Mesendoderm (in vitro differentiated cells): ENCODE measurements around the gene ST6GAL1.

Experiments
- DNase-seq: peaks from one replicate; pipeline ENCODE4 v3.0.0; 2013
- H2AK5ac ChIP-seq: 2 replicates; pipeline ENCODE4 v1.6.1; 2013; ENCODE audit warnings: low read length, inconsistent platforms
- H2BK120ac ChIP-seq: 2 replicates; pipeline ENCODE4 v1.6.1; 2013; ENCODE audit warnings: low read depth, mild to moderate bottlenecking, low read length, moderate library complexity, mixed read lengths
- H2BK15ac ChIP-seq: replicated peaks from 2 replicates; pipeline ENCODE4 v1.6.1; 2013; ENCODE audit warnings: low read depth, mild to moderate bottlenecking, moderate library complexity
- H2BK5ac ChIP-seq: 2 replicates; pipeline ENCODE4 v1.6.1; 2013; ENCODE audit warnings: low read length, inconsistent platforms
- H3K18ac ChIP-seq: 2 replicates; pipeline ENCODE4 v1.6.1; 2013; ENCODE audit warnings: mild to moderate bottlenecking, low read length, mixed read lengths
- H3K23ac ChIP-seq: one replicate; pipeline ENCODE4 v1.6.1; 2013; ENCODE audit warnings: low read length
- H3K27ac ChIP-seq: 2 replicates; pipeline ENCODE4 v1.5.1; 2013; ENCODE audit warnings: low read depth, mild to moderate bottlenecking, inconsistent platforms, low read length, moderate library complexity
- H3K27me3 ChIP-seq: 2 replicates; pipeline ENCODE4 v1.6.1; 2013; ENCODE audit warnings: low read length, control low read depth, mild to moderate bottlenecking, inconsistent platforms; ENCODE audit not compliant: insufficient read depth, poor library complexity
- H3K36me3 ChIP-seq: 2 replicates; pipeline ENCODE4 v1.6.1; 2013; ENCODE audit warnings: low read length, inconsistent platforms; ENCODE audit not compliant: control insufficient read depth, insufficient read depth
- H3K4ac ChIP-seq: one replicate; pipeline ENCODE4 v1.6.1; 2013; ENCODE audit warnings: low read depth, mild to moderate bottlenecking, low read length, moderate library complexity
- H3K4me1 ChIP-seq: 2 replicates; pipeline ENCODE4 v1.6.1; 2013; ENCODE audit warnings: low read depth, low read length, inconsistent platforms; ENCODE audit not compliant: control insufficient read depth
- H3K4me2 ChIP-seq: 2 replicates; pipeline ENCODE4 v1.6.1; 2013; ENCODE audit warnings: low read length
- H3K4me3 ChIP-seq: 2 replicates; pipeline ENCODE4 v1.5.1; 2013; ENCODE audit warnings: mild to moderate bottlenecking, low read length
- H3K56ac ChIP-seq: one replicate; pipeline ENCODE4 v1.6.1; 2013; ENCODE audit warnings: low read length
- H3K79me1 ChIP-seq: 2 replicates; pipeline ENCODE4 v1.6.1; 2013; ENCODE audit warnings: low read length, inconsistent platforms
- H3K79me2 ChIP-seq: 2 replicates; pipeline ENCODE4 v1.6.1; 2013; ENCODE audit warnings: mild to moderate bottlenecking, low read length; ENCODE audit not compliant: control insufficient read depth, insufficient read depth
- H3K9ac ChIP-seq: 2 replicates; pipeline ENCODE4 v1.6.1; 2013; ENCODE audit warnings: low read length, inconsistent platforms
- H4K5ac ChIP-seq: one replicate; pipeline ENCODE4 v1.6.1; 2013; ENCODE audit warnings: low read length
- H4K8ac ChIP-seq: one replicate; pipeline ENCODE4 v1.6.1; 2013; ENCODE audit warnings: low read depth, mild to moderate bottlenecking, control low read depth, low read length, moderate library complexity
- WGBS: extraction: QIAGEN DNeasy Blood & Tissue Kit; methylation state at CpG from one replicate; pipeline ENCODE4 v1.1.7; 2013; ENCODE audit warnings: low lambda C conversion rate, missing lambda C conversion rate; ENCODE audit not compliant: insufficient coverage; ENCODE audit errors: extremely low coverage; 5-methylcytosine and 5-hydroxymethylcytosine counted together

ST6GAL1 gene

GRCh38 chr3:187077537-187077936, 147.2 kb downstream of the ST6GAL1 start:
- H2BK120ac ChIP-seq, result no peak overlapping the region
- no peak overlapping the region for H3K4me2 ChIP-seq
- H3K4ac ChIP-seq, result no peak overlapping the region
- no peaks in the 10 kb centered on the region for H3K79me2 ChIP-seq
- no peak overlapping the region for H3K56ac ChIP-seq
- no peak overlapping the region for H3K27ac ChIP-seq
- no peaks in the 10 kb centered on the region for H3K79me1 ChIP-seq
- H3K18ac ChIP-seq, result no peak overlapping the region
- no peak overlapping the region for H2BK5ac ChIP-seq
- H2AK5ac ChIP-seq, result no peak overlapping the region
- H3K36me3 ChIP-seq, result peaks cover 2% of the 10 kb centered on the region
- no peak overlapping the region for H3K4me3 ChIP-seq
- H3K23ac ChIP-seq, result no peak overlapping the region
- H3K27me3 ChIP-seq, result no peaks in the 10 kb centered on the region
- WGBS, result no CpG with 5 or more reads among the region's 5 CpGs
- DNase-seq, result no peak
- no peak overlapping the region for H4K5ac ChIP-seq
- H4K8ac ChIP-seq, result no peak overlapping the region
- H3K9ac ChIP-seq, result no peak overlapping the region
- no peaks in the 10 kb centered on the region for H3K4me1 ChIP-seq
- no peak overlapping the region for H2BK15ac ChIP-seq

GRCh38 chr3:187079090-187080022, 149.0 kb downstream of the ST6GAL1 start:
- no peaks in the 10 kb centered on the region for H3K79me1 ChIP-seq

GRCh38 chr3:187080799-187081450, 150.6 kb downstream of the ST6GAL1 start:
- H3K9ac ChIP-seq, result no peak overlapping the region
- no peak overlapping the region for H4K8ac ChIP-seq
- no peak overlapping the region for H2AK5ac ChIP-seq
- no peak overlapping the region for H2BK15ac ChIP-seq
- H3K27ac ChIP-seq, result no peak overlapping the region
- H3K56ac ChIP-seq, result no peak overlapping the region
- no peaks in the 10 kb centered on the region for H3K4me1 ChIP-seq
- no peak overlapping the region for H4K5ac ChIP-seq
- no peak for DNase-seq
- H3K36me3 ChIP-seq, result no peaks in the 10 kb centered on the region
- no peaks in the 10 kb centered on the region for H3K79me2 ChIP-seq
- no peak overlapping the region for H3K18ac ChIP-seq
- no peaks in the 10 kb centered on the region for H3K79me1 ChIP-seq
- WGBS, result no CpG with 5 or more reads among the region's 13 CpGs
- no peak overlapping the region for H2BK120ac ChIP-seq
- H2BK5ac ChIP-seq, result no peak overlapping the region
- H3K23ac ChIP-seq, result no peak overlapping the region
- H3K4me2 ChIP-seq, result no peak overlapping the region
- no peak overlapping the region for H3K4ac ChIP-seq
- H3K4me3 ChIP-seq, result no peak overlapping the region
- H3K27me3 ChIP-seq, result no peaks in the 10 kb centered on the region

More at GRCh38 chr3:187079090-187080022, 149.0 kb downstream of the ST6GAL1 start:
- H3K9ac ChIP-seq, result no peak overlapping the region
- H3K18ac ChIP-seq, result no peak overlapping the region
- H4K5ac ChIP-seq, result no peak overlapping the region
- H3K36me3 ChIP-seq, result peaks cover 2% of the 10 kb centered on the region
- no peak for DNase-seq
- no peak overlapping the region for H2BK120ac ChIP-seq
- no peaks in the 10 kb centered on the region for H3K4me1 ChIP-seq
- H3K23ac ChIP-seq, result no peak overlapping the region
- no peaks in the 10 kb centered on the region for H3K27me3 ChIP-seq
- H4K8ac ChIP-seq, result no peak overlapping the region
- H3K27ac ChIP-seq, result no peak overlapping the region
- 100% methylated on average over 1 of the region's 8 CpGs for WGBS
- H2BK15ac ChIP-seq, result no peak overlapping the region
- no peak overlapping the region for H3K4ac ChIP-seq
- no peak overlapping the region for H3K4me3 ChIP-seq
- no peak overlapping the region for H2BK5ac ChIP-seq
- no peak overlapping the region for H3K4me2 ChIP-seq
- no peaks in the 10 kb centered on the region for H3K79me2 ChIP-seq
- no peak overlapping the region for H2AK5ac ChIP-seq
- H3K56ac ChIP-seq, result no peak overlapping the region

- WGBS, result no CpG with 5 or more reads among the region's 6 CpGs
- no peak overlapping the region for H4K5ac ChIP-seq
Measured at GRCh38 chr3:187082758-187083375, 152.5 kb downstream of the ST6GAL1 start.

GRCh38 chr3:187084126-187084525, 153.8 kb downstream of the ST6GAL1 start:
- no peak for DNase-seq
- no peak overlapping the region for H3K4me2 ChIP-seq
- H2BK5ac ChIP-seq, result no peak overlapping the region
- no peak overlapping the region for H3K27ac ChIP-seq
- H2BK15ac ChIP-seq, result no peak overlapping the region
- no peak overlapping the region for H4K5ac ChIP-seq
- H3K18ac ChIP-seq, result no peak overlapping the region
- no peak overlapping the region for H2BK120ac ChIP-seq
- H3K36me3 ChIP-seq, result no peaks in the 10 kb centered on the region
- no peak overlapping the region for H2AK5ac ChIP-seq
- H3K56ac ChIP-seq, result no peak overlapping the region
- no peaks in the 10 kb centered on the region for H3K27me3 ChIP-seq
- no CpG with 5 or more reads among the region's 5 CpGs for WGBS
- H3K4me1 ChIP-seq, result no peaks in the 10 kb centered on the region
- H3K9ac ChIP-seq, result no peak overlapping the region
- no peak overlapping the region for H3K4ac ChIP-seq
- H3K4me3 ChIP-seq, result no peak overlapping the region
- H4K8ac ChIP-seq, result no peak overlapping the region
- no peaks in the 10 kb centered on the region for H3K79me1 ChIP-seq
- H3K79me2 ChIP-seq, result no peaks in the 10 kb centered on the region
- H3K23ac ChIP-seq, result no peak overlapping the region

More at GRCh38 chr3:187082758-187083375, 152.5 kb downstream of the ST6GAL1 start:
- H3K4me3 ChIP-seq, result no peak overlapping the region
- no peak overlapping the region for H3K4me2 ChIP-seq
- H3K18ac ChIP-seq, result no peak overlapping the region
- no peaks in the 10 kb centered on the region for H3K79me1 ChIP-seq
- no peak overlapping the region for H2AK5ac ChIP-seq
- no peak overlapping the region for H3K27ac ChIP-seq
- H3K9ac ChIP-seq, result no peak overlapping the region
- no peak for DNase-seq
- no peak overlapping the region for H4K8ac ChIP-seq
- H3K4me1 ChIP-seq, result no peaks in the 10 kb centered on the region
- no peak overlapping the region for H2BK5ac ChIP-seq
- no peak overlapping the region for H2BK120ac ChIP-seq
- H2BK15ac ChIP-seq, result no peak overlapping the region
- no peak overlapping the region for H3K4ac ChIP-seq
- H3K23ac ChIP-seq, result no peak overlapping the region
- no peaks in the 10 kb centered on the region for H3K36me3 ChIP-seq
- H3K56ac ChIP-seq, result no peak overlapping the region
- no peaks in the 10 kb centered on the region for H3K27me3 ChIP-seq
- H3K79me2 ChIP-seq, result no peaks in the 10 kb centered on the region
